ENCODE data around the gene LARGE2. TPM values are rescaled to one million over a fixed set of nuclear protein-coding genes. Genes with fewer than 3 reads are reported as not detected.

Gene LARGE2
- total RNA-seq, 1 experiment from 2014 or later: 67.6 TPM

GRCh38 chr11:45885921-45886721 is 36.3 kb upstream of the LARGE2 start:
- H3K9me2 ChIP-seq (ENCODE audit: insufficient read depth): no peaks in the 10 kb centered on the region
- ATAC-seq: no peak
- H3K4me1 ChIP-seq (ENCODE audit: control insufficient read depth in 1 of 2, insufficient read depth in 2 of 2, low read length in 2 of 2): peaks cover 8 to 16% of the 10 kb centered on the region in 2 experiments; a peak in 3 of 4 replicates
- no peaks in the 10 kb centered on the region for H4K20me1 ChIP-seq (ENCODE audit: insufficient read depth)
- peak overlapping the region; percentile 54 for H3K4me2 ChIP-seq (ENCODE audit: low read length)
- H2AFZ ChIP-seq (ENCODE audit: low read depth, low read length, poor library complexity, severe bottlenecking): no peak overlapping the region
- BruUV-seq (replicated peaks): no TSS peak
- ChIA-PET POLR2A (no interaction called here), CTCF (no interaction called here), RAD21 (ENCODE audit: low non-redundant PET in 1 of 2, low total read pairs in 2 of 2, uncharacterized antibody in 2 of 2, unreplicated experiment in 2 of 2) (no interaction called here)
- H3K9ac ChIP-seq (ENCODE audit: low read length): no peak overlapping the region
- DNase-seq (ENCODE audit: low read depth, low spot score): no peak
- intact Hi-C loops (cut with micrococcal nuclease): no loop called here
- no peaks in the 10 kb centered on the region for H3K27me3 ChIP-seq (ENCODE audit: insufficient read depth, low read length)
- H3K4me3 ChIP-seq (replicated peaks in 1 of 2; ENCODE audit: low read depth in 1 of 2, low read length in 2 of 2): peak overlapping the region; percentile 16 to 33; a peak in 3 of 4 replicates
- H3K27ac ChIP-seq (ENCODE audit: low read depth, low read length): no peak overlapping the region
- H3K79me2 ChIP-seq (ENCODE audit: insufficient read depth, low read length): no peaks in the 10 kb centered on the region
- H3K9me3 ChIP-seq (ENCODE audit: control insufficient read depth in 1 of 2, insufficient read depth in 1 of 2, low read depth in 1 of 2, low read length in 2 of 2): no peaks in the 10 kb centered on the region
- no peaks in the 10 kb centered on the region for H3K36me3 ChIP-seq (ENCODE audit: control insufficient read depth in 1 of 2, insufficient read depth in 2 of 2, low read length in 2 of 2)
- TF ChIP-seq MAX (IDR thresholded peaks at IDR 0.05): no peak
- no peak for TF ChIP-seq SIN3A (IDR thresholded peaks at IDR 0.05; ENCODE audit: low read depth)
- no peak for TF ChIP-seq SRF (IDR thresholded peaks at IDR 0.05; ENCODE audit: low read depth)
- no peak for TF ChIP-seq SP1 (IDR thresholded peaks at IDR 0.05; ENCODE audit: low read depth)
- TF ChIP-seq CBX3 (IDR thresholded peaks at IDR 0.05; ENCODE audit: low read depth): no peak
- no peak for TF ChIP-seq CTCF (IDR thresholded peaks at IDR 0.05 in 2 of 3, conservative IDR thresholded peaks at IDR 0.05 in 1 of 3; ENCODE audit: borderline replicate concordance in 1 of 3, insufficient read depth in 1 of 3, low read depth in 2 of 3, low read length in 2 of 3)

Data from HCT116 (cell line).